CD14-positive monocyte (primary cell): ENCODE results near the gene GRIN3B. TPM values are rescaled to one million over a fixed set of nuclear protein-coding genes. Genes with fewer than 3 reads are reported as not detected.

Source experiments
- DNase-seq, 3 donors: peaks; one replicate each; pipeline ENCODE4 v3.0.0-alpha.2; 2011 to 2022
- H2AFZ ChIP-seq: 2 replicates; pipeline ENCODE4 v1.6.0; 2012; ENCODE audit warnings: mild to moderate bottlenecking, low read depth, low read length, inconsistent platforms; ENCODE audit not compliant: insufficient read depth, poor library complexity, severe bottlenecking
- H3K27ac ChIP-seq, 2 donors: 1 replicate in 1 of 2; 2 replicates in 1 of 2; pipeline ENCODE4 v1.5.1; 2012 to 2013; ENCODE audit warnings: low read length in 2 of 2, control low read depth in 1 of 2, inconsistent platforms in 1 of 2, low read depth in 1 of 2, mild to moderate bottlenecking in 1 of 2
- H3K27me3 ChIP-seq, 2 donors: one replicate each; pipeline versions ENCODE4 v1.6.0 to v1.6.1; 2011 to 2013; ENCODE audit warnings: low read length in 2 of 2; ENCODE audit not compliant: control insufficient read depth in 2 of 2, insufficient read depth in 2 of 2
- H3K36me3 ChIP-seq, 2 donors: replicated peaks in 1 of 2; 1 replicate in 1 of 2; 2 replicates in 1 of 2; pipeline versions ENCODE4 v1.5.1 to v1.6.1; 2012 to 2013; ENCODE audit warnings: low read length in 2 of 2, control low read depth in 1 of 2, inconsistent platforms in 1 of 2, mild to moderate bottlenecking in 1 of 2; ENCODE audit not compliant: insufficient read depth in 2 of 2, control insufficient read depth in 1 of 2
- H3K4me1 ChIP-seq, 2 donors: 1 replicate in 1 of 2; 2 replicates in 1 of 2; pipeline versions ENCODE4 v1.5.1 to v1.6.1; 2012 to 2013; ENCODE audit warnings: low read length in 2 of 2, control low read depth in 1 of 2, inconsistent platforms in 1 of 2, mild to moderate bottlenecking in 1 of 2, moderate library complexity in 1 of 2; ENCODE audit not compliant: insufficient read depth in 2 of 2, control insufficient read depth in 1 of 2
- H3K4me2 ChIP-seq: replicated peaks from 2 replicates; pipeline ENCODE3; 2012; ENCODE audit warnings: low read length, moderate library complexity, mild to moderate bottlenecking; ENCODE audit not compliant: poor library complexity, severe bottlenecking; ENCODE audit errors: extremely low read depth
- H3K4me3 ChIP-seq, 3 experiments: fragments of 200-600 bp in 1 of 3; sonication (generic) in 1 of 3; replicated peaks in 1 of 3; 1 replicate in 2 of 3; 2 replicates in 1 of 3; pipeline ENCODE4 v1.5.1; 2011 to 2013; ENCODE audit warnings: low read length in 3 of 3, mild to moderate bottlenecking in 3 of 3, control low read depth in 2 of 3, low read depth in 2 of 3, inconsistent platforms in 1 of 3, moderate library complexity in 1 of 3
- H3K79me2 ChIP-seq: 2 replicates; pipeline ENCODE4 v1.6.0; 2012; ENCODE audit warnings: mild to moderate bottlenecking, control low read depth, inconsistent platforms, low read length, moderate library complexity; ENCODE audit not compliant: insufficient read depth
- H3K9ac ChIP-seq: 2 replicates; pipeline ENCODE4 v1.6.0; 2017; ENCODE audit warnings: low read length, mild to moderate bottlenecking; ENCODE audit not compliant: insufficient read depth, poor library complexity, severe bottlenecking
- H3K9me3 ChIP-seq, 2 donors: replicated peaks in 1 of 2; 1 replicate in 1 of 2; 2 replicates in 1 of 2; pipeline versions ENCODE4 v1.5.1 to v1.6.1; 2012 to 2013; ENCODE audit warnings: low read length in 2 of 2, control low read depth in 1 of 2; ENCODE audit not compliant: control insufficient read depth in 1 of 2, insufficient read depth in 1 of 2
- H4K20me1 ChIP-seq: 2 replicates; pipeline ENCODE4 v1.6.0; 2012; ENCODE audit warnings: mild to moderate bottlenecking, low read length, control low read depth, moderate library complexity; ENCODE audit not compliant: insufficient read depth
- H3K27ac Mint-ChIP-seq, 7 donors: one replicate each; pipeline ENCODE4 v1.8.0; 2020; ENCODE audit warnings: mild to moderate bottlenecking in 7 of 7, mixed read lengths in 7 of 7, moderate library complexity in 6 of 7, inconsistent platforms in 2 of 7
- H3K27me3 Mint-ChIP-seq, 3 donors: one replicate each; pipeline ENCODE4 v1.8.0; 2021 to 2022; ENCODE audit warnings: low read depth in 3 of 3, mild to moderate bottlenecking in 3 of 3, mixed read lengths in 3 of 3, moderate library complexity in 3 of 3, inconsistent platforms in 1 of 3
- H3K36me3 Mint-ChIP-seq, 2 donors: one replicate each; pipeline ENCODE4 v1.8.0; 2020; ENCODE audit warnings: mixed read lengths in 2 of 2, inconsistent platforms in 1 of 2, mild to moderate bottlenecking in 1 of 2
- H3K4me1 Mint-ChIP-seq: one replicate; pipeline ENCODE4 v1.8.0; 2020; ENCODE audit warnings: mild to moderate bottlenecking, mixed read lengths
- H3K4me3 Mint-ChIP-seq, 2 donors: one replicate each; pipeline ENCODE4 v1.8.0; 2020; ENCODE audit warnings: mild to moderate bottlenecking in 2 of 2, mixed read lengths in 2 of 2, moderate library complexity in 1 of 2
- H3K9me3 Mint-ChIP-seq, 7 donors: one replicate each; pipeline ENCODE4 v1.8.0; 2020 to 2022; ENCODE audit warnings: mixed read lengths in 7 of 7, mild to moderate bottlenecking in 6 of 7, moderate library complexity in 6 of 7, inconsistent platforms in 2 of 7
- CTCF ChIP-seq: fragments of 200-600 bp; IDR thresholded peaks from one replicate; pipeline ENCODE4 v1.8.0; 2022; ENCODE audit warnings: antibody characterized with exemption, mild to moderate bottlenecking
- WGBS: methylation state at CpG from one replicate; pipeline ENCODE4 v1.1.5; 2013; ENCODE audit warnings: missing lambda C conversion rate; ENCODE audit not compliant: insufficient coverage; 5-methylcytosine and 5-hydroxymethylcytosine counted together
- intact Hi-C, 2 donors: fragments of 100-400 bp; cut with micrococcal nuclease; formaldehyde crosslinking; loops; one replicate each; pipeline versions ENCODE4 v1.15.0 to v1.15.1; 2023
- polyA plus RNA-seq, 3 donors: library from polyadenylated mRNA; depleted of rRNA in 1 of 3; unstranded in 2 of 3; stranded (reverse) in 1 of 3; fragments of 300-500 nt in 2 of 3; fragments of >200 nt in 1 of 3; fragmentation: Illumina TruSeq in 2 of 3; gene quantifications; 1 replicate in 2 of 3; 2 replicates in 1 of 3; pipeline ENCODE4 v1.2.3, GENCODE V29; 2012 to 2021

Gene GRIN3B
- polyA plus RNA-seq, 3 donors, result 0.13 to 0.27 TPM; not detected in 1

- Histone ChIP-seq H3K4me1 (peaks cover 23 to 38% of the 10 kb centered on the region in 2 donors), H3K36me3 (peaks cover 21 to 26% of the 10 kb centered on the region in 2 donors), H4K20me1 (peaks cover 55% of the 10 kb centered on the region), H3K79me2 (peaks cover 60% of the 10 kb centered on the region), H2AFZ (no peak overlapping the region), H3K9me3 (no peaks in the 10 kb centered on the region), H3K4me2 (peak overlapping the region; percentile 99), H3K9ac (peak overlapping the region; percentile 84), H3K27ac (peak overlapping the region in 1 of 2 donors; percentile 73), H3K27me3 (no peaks in the 10 kb centered on the region), H3K4me3 (peak overlapping the region; percentile 62 to 92 (median 89))
- DNase-seq, result no peak
- intact Hi-C loops, result loop anchor here in 1 of 2 donors (10.0 kb wide), 1 partner anchor 77 kb away; the partner anchor contains the start of gene GPX4
- Mint-ChIP-seq H3K9me3 (peaks cover 0 to 3% (median 0%) of the 10 kb centered on the region in 7 donors), H3K4me3 (peak overlapping the region; percentile 97), H3K36me3 (peaks cover 14 to 20% of the 10 kb centered on the region in 2 donors), H3K27ac (peak overlapping the region in 2 of 7 donors; percentile 63 to 73), H3K27me3 (peaks cover 0 to 2% (median 0%) of the 10 kb centered on the region in 3 donors), H3K4me1 (peaks cover 23% of the 10 kb centered on the region)
- 2% methylated on average over 14 of the region's 16 CpGs for WGBS
- TF ChIP-seq CTCF, result no peak
These were observed 27.4 kb downstream of the GRIN3B start for GRCh38 chr19:1027650-1028061.

DNA sequence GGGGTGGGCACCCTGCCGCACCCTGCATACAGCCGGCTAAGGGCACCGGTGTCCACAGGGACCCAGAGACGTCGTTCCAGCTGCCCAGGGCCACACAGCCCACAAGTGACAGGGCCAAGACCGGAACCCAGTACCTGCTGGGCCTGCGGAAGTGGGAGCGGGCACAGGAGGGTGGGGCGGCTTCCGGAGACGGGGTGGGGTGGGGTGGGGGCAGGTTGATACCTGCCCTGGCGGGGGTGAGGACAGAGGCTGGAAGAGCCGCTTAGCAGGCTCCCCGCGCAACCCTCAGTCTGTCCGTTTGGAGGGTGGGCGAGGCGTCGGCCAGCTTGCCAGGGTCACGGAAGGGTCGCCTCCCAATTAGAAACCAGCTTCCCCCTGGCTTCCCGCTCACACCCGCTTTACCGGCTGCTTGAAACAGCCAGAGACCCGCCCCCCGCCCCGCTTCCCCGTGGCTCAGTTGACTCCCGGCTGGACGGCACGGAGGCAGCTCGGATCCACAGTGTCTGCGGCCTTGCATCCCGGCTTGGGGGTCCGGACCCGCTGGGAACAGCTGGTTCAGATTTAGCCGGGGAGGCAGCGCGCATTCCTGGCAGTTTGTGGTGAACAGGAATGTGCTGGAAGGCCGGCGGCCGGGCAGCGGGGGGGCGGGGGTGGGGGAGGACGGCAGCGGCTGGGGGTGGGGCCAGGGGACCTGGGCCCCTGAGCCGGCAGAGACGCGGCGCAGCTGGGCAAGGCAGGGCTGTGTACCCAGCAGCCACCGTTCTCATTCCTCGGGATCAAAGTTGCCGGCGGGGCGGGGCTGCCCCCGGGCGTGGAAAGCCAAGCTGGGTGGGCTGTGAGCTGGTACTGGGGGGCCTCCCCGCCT lies 28.1 kb downstream of the GRIN3B start:
- 3% methylated on average over 45 of the region's 58 CpGs for WGBS
- H3K27ac ChIP-seq, result peak overlapping the region in 1 of 2 donors; percentile 73
- H4K20me1 ChIP-seq, result peaks cover 61% of the 10 kb centered on the region
- H3K4me3 ChIP-seq, result peak overlapping the region; percentile 62 to 92 (median 89)
- Mint-ChIP-seq H3K27me3 (peaks cover 0 to 3% (median 0%) of the 10 kb centered on the region in 3 donors), H3K4me3 (peak overlapping the region; percentile 97), H3K27ac (peak overlapping the region in 2 of 7 donors; percentile 63 to 73), H3K9me3 (peaks cover 0 to 3% (median 0%) of the 10 kb centered on the region in 7 donors), H3K4me1 (peaks cover 23% of the 10 kb centered on the region), H3K36me3 (peaks cover 21 to 27% of the 10 kb centered on the region in 2 donors)
- no peak for DNase-seq
- peaks cover 27 to 32% of the 10 kb centered on the region in 2 donors for H3K36me3 ChIP-seq
- peak overlapping the region; percentile 99 for H3K4me2 ChIP-seq
- no peaks in the 10 kb centered on the region for H3K9me3 ChIP-seq
- no peak for TF ChIP-seq CTCF
- intact Hi-C loops, result loop anchor here in 1 of 2 donors (10.0 kb wide), 1 partner anchor 77 kb away; the partner anchor contains the start of gene GPX4
- no peaks in the 10 kb centered on the region for H3K27me3 ChIP-seq
- H3K9ac ChIP-seq, result peak overlapping the region; percentile 84
- H3K79me2 ChIP-seq, result peaks cover 64% of the 10 kb centered on the region
- peaks cover 23 to 38% of the 10 kb centered on the region in 2 donors for H3K4me1 ChIP-seq
- H2AFZ ChIP-seq, result no peak overlapping the region
